ENCODE measurements around the gene TAS2R40.

GRCh38 chr7:143223784-143224183, 1.9 kb downstream of the TAS2R40 start:
- TF ChIP-seq POLR2AphosphoS5 (IDR thresholded peaks at IDR 0.05; ENCODE audit: low read depth, low read length) = no peak
- no peak for TF ChIP-seq CTCF (IDR thresholded peaks at IDR 0.05)
